VCaP (cell line): Measurements from ENCODE around the gene RBL1.
A peak's percentile ranks its signal among the peaks of the same experiment; 100 is the strongest.

Source experiments
- H3K27ac ChIP-seq: fragments of 450-650 bp; 2 replicates; pipeline ENCODE4 v1.5.1; 2017
- TF ChIP-seq, protein P1 (sequence below): fragments of 450-650 bp; conservative IDR thresholded peaks from 2 replicates; pipeline ENCODE4 v1.5.1; 2017; ENCODE audit warnings: mild to moderate bottlenecking, moderate library complexity

The RBL1 gene

DNA sequence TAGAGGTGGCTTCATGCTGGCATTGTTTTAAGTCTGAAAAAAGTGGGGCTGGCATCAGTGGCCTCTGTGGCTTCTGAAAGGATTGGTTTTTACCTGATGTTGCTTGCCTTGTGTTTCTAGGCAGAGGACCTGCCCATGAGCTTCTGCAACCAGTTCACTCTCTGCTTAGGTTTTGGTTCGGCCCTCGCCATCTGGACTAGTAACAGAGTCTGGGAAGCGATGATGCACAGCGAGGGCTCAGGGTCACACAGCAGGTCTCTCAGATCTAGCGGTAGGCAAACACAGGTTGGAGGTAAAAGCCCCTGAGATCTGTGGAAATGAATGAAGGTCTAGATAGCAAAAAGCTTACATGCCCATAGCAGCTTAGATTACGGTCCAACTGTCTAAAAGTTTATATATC lies 6.8 kb upstream of the RBL1 start:
- H3K27ac ChIP-seq = no peak overlapping the region

DNA sequence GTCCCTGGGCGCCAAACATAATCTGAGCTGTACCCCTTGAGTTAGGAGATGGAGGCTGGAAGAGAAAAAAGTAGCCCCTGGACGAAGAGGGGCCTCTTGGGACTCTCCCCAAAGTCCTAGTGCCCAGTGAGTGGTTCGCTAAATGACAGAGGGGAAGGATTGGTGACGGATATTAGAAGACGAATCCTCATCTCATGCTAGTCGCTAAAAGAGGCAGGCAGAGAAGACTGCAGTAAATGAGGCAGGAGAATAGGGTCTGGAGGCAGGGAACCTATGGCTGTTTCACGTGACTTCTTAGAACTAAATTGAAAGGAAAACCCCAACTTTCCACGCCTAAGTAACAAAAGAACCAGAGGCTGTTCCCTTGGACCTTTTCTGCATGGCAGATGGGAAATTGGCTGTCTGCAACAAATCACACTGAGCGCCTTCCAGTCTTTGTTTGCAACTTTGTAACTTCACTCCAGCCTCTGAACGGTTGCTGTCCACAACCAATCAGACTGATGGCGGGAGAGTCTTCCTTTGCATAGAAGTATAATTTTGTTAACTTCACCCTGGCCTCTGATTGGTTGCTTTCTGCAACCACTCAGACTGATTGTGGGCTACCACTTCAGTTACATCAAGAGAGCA lies 731 bp upstream of the RBL1 start:
- TF ChIP-seq, protein P1, sequence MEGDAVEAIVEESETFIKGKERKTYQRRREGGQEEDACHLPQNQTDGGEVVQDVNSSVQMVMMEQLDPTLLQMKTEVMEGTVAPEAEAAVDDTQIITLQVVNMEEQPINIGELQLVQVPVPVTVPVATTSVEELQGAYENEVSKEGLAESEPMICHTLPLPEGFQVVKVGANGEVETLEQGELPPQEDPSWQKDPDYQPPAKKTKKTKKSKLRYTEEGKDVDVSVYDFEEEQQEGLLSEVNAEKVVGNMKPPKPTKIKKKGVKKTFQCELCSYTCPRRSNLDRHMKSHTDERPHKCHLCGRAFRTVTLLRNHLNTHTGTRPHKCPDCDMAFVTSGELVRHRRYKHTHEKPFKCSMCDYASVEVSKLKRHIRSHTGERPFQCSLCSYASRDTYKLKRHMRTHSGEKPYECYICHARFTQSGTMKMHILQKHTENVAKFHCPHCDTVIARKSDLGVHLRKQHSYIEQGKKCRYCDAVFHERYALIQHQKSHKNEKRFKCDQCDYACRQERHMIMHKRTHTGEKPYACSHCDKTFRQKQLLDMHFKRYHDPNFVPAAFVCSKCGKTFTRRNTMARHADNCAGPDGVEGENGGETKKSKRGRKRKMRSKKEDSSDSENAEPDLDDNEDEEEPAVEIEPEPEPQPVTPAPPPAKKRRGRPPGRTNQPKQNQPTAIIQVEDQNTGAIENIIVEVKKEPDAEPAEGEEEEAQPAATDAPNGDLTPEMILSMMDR = no peak; the same call in none of the 2 replicates
- H3K27ac ChIP-seq = peak overlapping the region; percentile 84; the same call in 1 of the 2 replicates

More for the DNA sequence above, 6.8 kb upstream of the RBL1 start:
- TF ChIP-seq, protein P1 = no peak

DNA sequence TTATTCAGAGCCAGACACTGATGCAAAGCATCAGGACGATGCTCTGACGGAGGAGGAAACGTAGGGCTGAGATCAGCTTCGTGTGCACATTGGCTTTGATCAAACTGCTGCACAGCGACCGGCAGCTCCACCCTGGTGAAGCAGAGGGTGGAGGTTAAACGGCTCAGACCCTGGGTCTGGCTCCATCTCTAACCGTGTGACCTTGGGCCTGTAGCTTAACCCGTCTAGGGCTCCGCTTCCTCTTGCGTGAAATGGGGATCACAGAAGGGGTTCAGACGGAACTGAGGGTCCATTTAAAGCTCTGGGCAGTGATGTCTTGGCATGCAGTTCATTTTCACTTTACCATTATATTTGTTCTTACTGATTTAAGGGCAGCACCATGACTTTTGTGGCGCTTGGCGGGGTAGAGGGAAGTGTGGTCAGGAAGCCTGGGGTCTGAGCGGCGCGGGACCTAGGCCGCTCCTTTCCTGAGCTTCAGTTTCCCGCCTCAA lies 644 bp downstream of the RBL1 start:
- TF ChIP-seq, protein P1 = no peak
- peak overlapping the region; percentile 84 for H3K27ac ChIP-seq

DNA sequence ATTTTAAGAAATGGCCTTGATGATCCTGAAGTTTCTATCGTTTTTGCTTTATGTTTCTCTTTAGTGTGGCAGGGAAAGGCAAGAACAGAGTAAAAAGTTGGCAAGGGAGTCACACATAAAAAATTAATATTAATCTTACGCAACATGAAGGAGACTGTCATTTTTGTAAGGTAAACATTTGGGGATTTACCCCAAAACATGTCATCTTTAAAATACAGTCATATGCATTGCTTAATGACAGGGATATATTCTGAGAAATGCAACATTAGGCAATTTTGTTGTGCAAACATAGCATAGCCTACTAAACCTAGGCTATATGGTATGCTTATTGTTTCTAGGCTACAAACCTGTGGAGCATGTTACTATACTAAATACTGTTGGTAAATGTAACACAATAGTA lies 5.4 kb downstream of the RBL1 start:
- TF ChIP-seq, protein P1 = no peak
- no peak overlapping the region for H3K27ac ChIP-seq

DNA sequence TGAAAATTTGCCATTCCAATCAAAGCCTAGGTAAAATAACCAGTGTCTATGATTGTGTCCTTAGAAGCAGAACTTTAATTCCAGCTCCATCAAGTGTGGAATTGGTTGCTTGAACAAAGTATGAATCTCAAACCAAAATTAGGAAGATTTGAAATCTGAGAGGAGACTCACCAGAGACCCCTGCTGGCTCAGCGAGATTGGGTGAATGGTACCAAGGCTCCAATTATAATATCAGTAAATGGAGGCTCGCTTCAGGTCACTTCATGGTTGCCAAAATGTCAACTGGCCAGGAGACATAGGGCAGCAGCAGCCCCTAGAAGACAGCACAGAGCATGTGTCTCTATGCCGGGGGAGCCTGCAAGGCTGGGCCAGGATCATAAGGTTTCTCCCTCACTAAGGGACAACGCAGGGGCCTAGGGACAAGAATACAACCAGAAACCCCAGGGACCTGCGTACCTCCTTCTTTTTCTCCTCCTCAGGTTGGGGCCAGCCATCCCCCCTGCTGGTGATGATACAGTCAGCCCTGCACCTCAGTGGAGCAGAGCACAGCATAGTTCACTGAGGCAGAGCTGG lies 14.0 kb downstream of the RBL1 start:
- H3K27ac ChIP-seq = no peak overlapping the region
- TF ChIP-seq, protein P1 = peak; percentile 61; the same call in 1 of the 2 replicates

DNA sequence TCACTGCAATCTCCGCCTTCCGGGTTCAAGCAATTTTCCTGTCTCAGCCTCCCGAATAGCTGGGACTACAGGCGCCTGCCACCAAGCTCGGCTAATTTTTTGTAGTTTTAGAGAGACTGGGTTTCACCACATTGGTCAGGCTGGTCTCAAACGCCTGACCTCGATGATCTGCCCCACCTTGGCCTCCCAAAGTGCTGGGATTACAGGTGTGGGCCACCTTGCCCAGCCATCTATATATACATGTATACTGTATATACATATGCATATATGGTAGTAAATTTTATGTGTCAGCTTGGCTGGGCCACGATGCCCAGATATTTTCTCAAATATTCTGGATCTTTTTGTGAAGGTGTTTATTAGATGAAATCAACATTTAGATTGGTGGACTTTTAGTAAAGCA lies 18.8 kb downstream of the RBL1 start:
- TF ChIP-seq, protein P1 = no peak
- H3K27ac ChIP-seq = no peak overlapping the region

DNA sequence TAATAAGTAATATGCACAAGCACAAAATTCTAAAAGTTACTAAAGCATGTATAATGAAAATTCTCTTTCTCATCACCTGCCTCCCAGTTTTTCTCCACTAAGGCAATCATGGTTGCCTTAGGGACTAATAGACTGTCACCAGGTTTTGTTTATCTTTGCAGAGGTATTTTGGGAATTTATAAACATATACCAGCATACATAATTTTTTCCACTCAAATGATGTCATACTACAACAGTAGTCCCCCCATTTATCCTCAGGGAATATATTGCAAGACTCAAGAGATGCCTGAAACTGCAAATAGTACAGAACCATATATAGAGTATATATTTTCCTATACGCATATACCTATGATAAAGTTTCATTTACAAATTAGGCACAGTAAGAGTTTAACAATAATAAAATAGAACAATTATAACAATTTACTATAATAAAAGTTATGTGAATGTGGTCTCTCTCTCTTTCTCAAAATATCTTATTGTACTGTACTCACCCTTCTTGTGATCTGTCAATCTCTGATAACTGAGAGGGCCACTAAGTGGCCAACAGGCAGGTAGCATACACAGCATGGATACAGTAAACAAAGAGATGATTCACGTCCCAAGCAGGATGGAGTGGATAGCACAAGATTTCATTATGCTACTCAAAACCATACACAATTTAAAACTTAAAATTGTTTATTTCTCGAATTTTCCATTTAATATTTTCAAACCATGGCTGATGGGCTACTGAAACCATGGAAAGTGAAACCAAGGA lies 19.7 kb downstream of the RBL1 start:
- no peak overlapping the region for H3K27ac ChIP-seq
- TF ChIP-seq, protein P1 = no peak
